GM18508 (cell line): ENCODE measurements around the gene PLXNC1.

Experiments used
- ATAC-seq: cut with Tn5 transposase; IDR thresholded peaks from one replicate; pipeline ENCODE4 v1.9.1; 2021; ENCODE audit warnings: moderate number of reproducible peaks; ENCODE audit not compliant: insufficient read depth, unreplicated experiment

Gene PLXNC1

GRCh38 chr12:94200069-94200468, 51.7 kb downstream of the PLXNC1 start:
- ATAC-seq: no peak

GRCh38 chr12:94200695-94201094, 52.3 kb downstream of the PLXNC1 start:
- ATAC-seq: no peak

- no peak for ATAC-seq
Measured at GRCh38 chr12:94202245-94203180, 54.1 kb downstream of the PLXNC1 start.

GRCh38 chr12:94203181-94203546, 54.8 kb downstream of the PLXNC1 start:
- no peak for ATAC-seq

- no peak for ATAC-seq
Measured at GRCh38 chr12:94203796-94204195, 55.4 kb downstream of the PLXNC1 start.

- ATAC-seq: no peak
Measured at GRCh38 chr12:94204499-94205247, 56.3 kb downstream of the PLXNC1 start.

- ATAC-seq: no peak
Measured at GRCh38 chr12:94205822-94206221, 57.4 kb downstream of the PLXNC1 start.

GRCh38 chr12:94206886-94207285, 58.5 kb downstream of the PLXNC1 start:
- ATAC-seq: no peak

GRCh38 chr12:94207467-94207848, 59.1 kb downstream of the PLXNC1 start:
- ATAC-seq: no peak

- ATAC-seq: peak; percentile 67
Measured at GRCh38 chr12:94207849-94208621, 59.7 kb downstream of the PLXNC1 start.

GRCh38 chr12:94208622-94208966, 60.2 kb downstream of the PLXNC1 start:
- ATAC-seq: peak; percentile 22

GRCh38 chr12:94209240-94209639, 60.9 kb downstream of the PLXNC1 start:
- no peak for ATAC-seq

- ATAC-seq: no peak
Measured at GRCh38 chr12:94211021-94211420, 62.6 kb downstream of the PLXNC1 start.

GRCh38 chr12:94218233-94218632, 69.9 kb downstream of the PLXNC1 start:
- no peak for ATAC-seq

GRCh38 chr12:94219622-94220302, 71.4 kb downstream of the PLXNC1 start:
- ATAC-seq: no peak

- ATAC-seq: no peak
Measured at GRCh38 chr12:94220804-94221203, 72.4 kb downstream of the PLXNC1 start.

- ATAC-seq: no peak
Measured at GRCh38 chr12:94222351-94223084, 74.1 kb downstream of the PLXNC1 start.

GRCh38 chr12:94223842-94224241, 75.5 kb downstream of the PLXNC1 start:
- no peak for ATAC-seq

GRCh38 chr12:94225506-94225905, 77.1 kb downstream of the PLXNC1 start:
- ATAC-seq: no peak
